ENCODE data around the gene CYP11A1. TPM values are rescaled to one million over a fixed set of nuclear protein-coding genes. Genes with fewer than 3 reads are reported as not detected.
"Not testable (repeated sequence)": the region's sequence is repeated elsewhere in the genome, so short reads cannot be mapped to it uniquely, and the experiment has no call there.

CYP11A1 gene
- polyA plus RNA-seq, 3 donors from 2014 or later = not detected

DNA sequence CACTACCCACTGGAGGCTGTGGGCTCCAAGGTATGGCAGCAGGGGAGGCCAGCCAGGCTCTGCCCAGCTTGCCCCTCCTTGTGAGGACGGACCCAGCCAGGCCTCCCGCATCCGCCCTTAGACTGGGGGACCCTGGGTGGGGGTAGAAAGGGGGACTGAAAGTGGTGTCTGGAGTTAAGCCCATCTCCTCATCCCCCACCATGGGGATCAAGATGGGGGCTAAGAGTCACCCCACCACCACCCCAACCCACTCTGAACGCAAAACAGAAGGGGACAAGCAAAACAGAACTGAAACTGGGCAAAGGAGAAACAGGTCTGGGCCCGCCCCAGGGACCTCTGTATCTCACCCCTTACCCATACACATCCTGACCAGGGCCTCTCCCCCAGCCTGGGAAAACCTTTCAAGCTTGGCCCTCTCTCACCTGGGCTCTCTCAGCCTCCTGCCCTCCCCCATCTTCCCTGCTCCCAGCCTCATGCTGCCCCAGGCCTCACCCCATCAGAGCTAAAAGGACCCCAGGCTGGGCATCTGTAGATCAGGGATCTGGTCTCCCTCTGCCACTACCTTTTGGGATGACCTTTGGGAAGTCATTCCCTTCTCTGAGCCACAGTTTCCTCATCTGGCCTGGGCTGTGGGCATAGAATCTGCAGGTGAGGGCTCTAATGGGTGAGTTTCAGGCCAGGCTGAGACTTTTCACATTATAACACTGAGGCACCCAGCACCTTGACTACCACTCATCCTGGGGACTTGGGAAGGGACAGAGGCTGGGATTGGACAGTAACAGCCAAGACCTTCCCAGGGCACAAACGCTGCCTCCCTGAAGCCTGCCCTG is 30.0 kb upstream of the CYP11A1 start:
- Mint-ChIP-seq H3K36me3 (no peaks in the 10 kb centered on the region), H3K27me3 (ENCODE audit: low read depth in 3 of 3) (peaks cover 2 to 5% (median 3%) of the 10 kb centered on the region in 3 donors), H3K4me3 (no peak overlapping the region), H3K27ac (peak overlapping the region in 2 of 6 donors; percentile 40 to 60), H3K9me3 (peaks cover 0 to 2% (median 0%) of the 10 kb centered on the region in 6 donors), H3K4me1 (peaks cover 41 to 49% of the 10 kb centered on the region in 2 donors)
- no peak for DNase-seq

GRCh38 chr15:74396445-74397238 is 29.2 kb upstream of the CYP11A1 start:
- H3K4me3 Mint-ChIP-seq = no peak overlapping the region
- no peaks in the 10 kb centered on the region for H3K9me3 Mint-ChIP-seq
- H3K27ac Mint-ChIP-seq = peak overlapping the region in 3 of 6 donors; percentile 30 to 85 (median 40)
- H3K4me1 Mint-ChIP-seq = peaks cover 33 to 40% of the 10 kb centered on the region in 2 donors
- H3K36me3 Mint-ChIP-seq = no peaks in the 10 kb centered on the region
- DNase-seq = no peak
- H3K27me3 Mint-ChIP-seq (ENCODE audit: low read depth in 3 of 3) = peaks cover 2 to 5% (median 4%) of the 10 kb centered on the region in 3 donors

DNA sequence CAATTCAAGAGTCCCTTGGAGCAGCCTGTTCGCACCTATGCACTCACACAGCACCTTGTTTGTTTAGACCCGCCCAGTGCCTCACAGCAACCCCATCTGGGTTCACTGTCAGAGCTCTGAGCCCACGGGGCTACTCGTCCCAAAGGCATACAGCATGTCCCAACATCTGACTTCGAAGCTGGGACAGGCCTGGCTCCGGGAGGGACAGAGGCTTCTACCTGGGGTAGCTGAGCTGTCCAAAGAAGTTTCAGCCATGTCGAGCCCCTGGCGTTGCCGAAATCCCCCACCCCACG is 28.6 kb upstream of the CYP11A1 start:
- H3K27me3 Mint-ChIP-seq (ENCODE audit: low read depth in 3 of 3) = peaks cover 2 to 5% (median 4%) of the 10 kb centered on the region in 3 donors
- H3K4me1 Mint-ChIP-seq = peaks cover 28 to 35% of the 10 kb centered on the region in 2 donors
- H3K27ac Mint-ChIP-seq = peak overlapping the region in 3 of 6 donors; percentile 40 to 49 (median 49)
- no peak for DNase-seq
- no peaks in the 10 kb centered on the region for H3K9me3 Mint-ChIP-seq
- no peak overlapping the region for H3K4me3 Mint-ChIP-seq
- H3K36me3 Mint-ChIP-seq = no peaks in the 10 kb centered on the region

DNA sequence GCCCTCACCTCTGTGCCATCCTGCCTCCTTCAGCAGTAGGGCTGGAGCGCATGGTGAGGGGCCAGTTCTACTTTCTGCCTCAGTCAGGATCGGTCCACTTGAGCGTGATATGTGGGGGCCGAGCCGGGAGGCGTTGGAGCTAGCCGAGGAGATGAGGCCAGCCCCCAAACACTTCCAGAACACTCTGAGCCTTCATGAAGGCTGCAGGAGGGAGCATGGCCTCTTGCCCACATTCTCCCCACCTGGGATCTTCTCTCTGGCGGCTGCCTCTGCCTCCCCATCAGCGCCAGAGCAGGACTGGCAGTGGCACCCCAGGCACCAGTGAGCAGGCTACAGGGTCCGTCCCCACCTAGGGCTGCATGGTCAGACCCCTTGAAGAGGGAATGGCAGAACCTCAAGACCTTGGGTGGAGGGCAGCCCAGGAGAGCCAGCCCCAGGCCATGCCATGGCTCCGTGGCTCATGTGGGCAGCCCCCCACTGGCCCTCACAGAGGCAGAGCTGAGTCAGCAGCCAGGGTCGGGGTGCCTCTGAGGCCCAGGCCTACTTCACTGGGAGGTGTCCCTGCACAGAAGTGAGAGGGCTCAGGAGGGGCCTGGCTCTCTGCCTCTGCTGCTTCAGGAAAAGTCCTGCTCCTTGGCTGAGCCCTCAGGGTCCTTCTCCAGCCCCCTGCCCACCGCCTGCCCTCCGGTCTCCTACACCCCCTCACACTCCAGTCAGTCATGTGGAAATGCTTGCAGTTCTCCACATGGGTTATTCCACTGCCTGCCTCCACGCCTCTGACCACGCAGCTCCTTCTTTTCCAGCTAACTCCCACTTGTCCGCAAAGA is 28.1 kb upstream of the CYP11A1 start:
- H3K9me3 Mint-ChIP-seq = no peaks in the 10 kb centered on the region
- H3K36me3 Mint-ChIP-seq = no peaks in the 10 kb centered on the region
- peak overlapping the region in 2 of 6 donors; percentile 49 for H3K27ac Mint-ChIP-seq
- H3K4me3 Mint-ChIP-seq = no peak overlapping the region
- H3K27me3 Mint-ChIP-seq (ENCODE audit: low read depth in 3 of 3) = peaks cover 2 to 5% (median 4%) of the 10 kb centered on the region in 3 donors
- H3K4me1 Mint-ChIP-seq = peaks cover 22 to 29% of the 10 kb centered on the region in 2 donors
- no peak for DNase-seq

DNA sequence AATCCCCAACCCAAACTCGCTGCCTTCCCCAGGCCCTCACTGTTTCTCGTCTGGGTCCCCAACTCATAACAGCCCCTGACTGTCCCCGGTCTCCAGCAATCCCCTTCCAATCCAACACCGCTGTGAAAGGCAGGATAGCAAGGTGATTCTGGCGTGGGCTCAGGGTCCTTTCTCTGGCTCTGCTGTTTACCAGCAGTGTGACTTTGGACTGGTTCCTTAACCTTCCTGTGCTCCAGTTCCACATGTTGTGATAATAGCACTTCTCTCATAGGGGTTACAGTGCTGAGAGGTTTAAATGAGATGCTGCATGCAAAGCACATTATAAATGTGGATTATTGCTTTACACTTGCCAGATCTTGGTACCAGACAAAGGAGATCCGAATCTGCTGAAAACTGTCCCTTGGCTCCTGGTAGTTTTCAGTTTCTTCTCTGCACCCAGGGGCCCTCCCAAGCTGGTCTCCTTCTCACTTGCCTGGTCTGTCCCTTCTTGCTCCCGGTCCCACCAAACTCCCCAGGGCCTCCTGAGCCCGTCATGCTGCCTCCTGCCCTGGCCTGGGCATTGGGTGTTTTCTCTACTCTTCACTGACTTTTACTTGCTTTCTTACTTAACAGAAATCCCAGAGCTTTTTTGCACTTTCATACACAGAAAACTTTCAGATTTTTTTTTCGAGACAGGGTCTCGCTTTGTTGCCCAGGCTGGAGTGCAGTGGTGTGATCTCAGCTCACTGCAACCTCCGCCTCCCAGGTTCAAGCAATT is 26.8 kb upstream of the CYP11A1 start:
- Mint-ChIP-seq H3K4me1 (peaks cover 13 to 17% of the 10 kb centered on the region in 2 donors), H3K9me3 (no peaks in the 10 kb centered on the region), H3K36me3 (no peaks in the 10 kb centered on the region), H3K27me3 (ENCODE audit: low read depth in 3 of 3) (peaks cover 0 to 5% (median 4%) of the 10 kb centered on the region in 3 donors), H3K27ac (peak overlapping the region in 2 of 6 donors; percentile 20 to 71), H3K4me3 (no peak overlapping the region)
- no peak for DNase-seq

GRCh38 chr15:74393423-74393822 is 26.0 kb upstream of the CYP11A1 start:
- H3K4me1 Mint-ChIP-seq = peaks cover 7 to 8% of the 10 kb centered on the region in 2 donors
- no peaks in the 10 kb centered on the region for H3K9me3 Mint-ChIP-seq
- no peaks in the 10 kb centered on the region for H3K36me3 Mint-ChIP-seq
- DNase-seq = no peak
- peaks cover 0 to 5% (median 4%) of the 10 kb centered on the region in 3 donors for H3K27me3 Mint-ChIP-seq (ENCODE audit: low read depth in 3 of 3)
- no peak overlapping the region for H3K4me3 Mint-ChIP-seq
- peak overlapping the region in 3 of 6 donors; percentile 20 to 79 (median 59) for H3K27ac Mint-ChIP-seq

- H3K9me3 Mint-ChIP-seq = no peaks in the 10 kb centered on the region
- peaks cover 0 to 4% (median 3%) of the 10 kb centered on the region in 3 donors for H3K27me3 Mint-ChIP-seq (ENCODE audit: low read depth in 3 of 3)
- no peak overlapping the region for H3K27ac Mint-ChIP-seq
- peaks cover 3% of the 10 kb centered on the region in 2 donors for H3K4me1 Mint-ChIP-seq
- no peaks in the 10 kb centered on the region for H3K36me3 Mint-ChIP-seq
- H3K4me3 Mint-ChIP-seq = no peak overlapping the region
- no peak for DNase-seq
Observed at GRCh38 chr15:74392902-74393301, 25.5 kb upstream of the CYP11A1 start.

GRCh38 chr15:74392451-74392830 is 25.0 kb upstream of the CYP11A1 start:
- H3K4me1 Mint-ChIP-seq = peaks cover 0 to 3% of the 10 kb centered on the region in 2 donors
- H3K27me3 Mint-ChIP-seq (ENCODE audit: low read depth in 3 of 3) = peaks cover 0 to 4% (median 3%) of the 10 kb centered on the region in 3 donors
- DNase-seq = no peak
- H3K27ac Mint-ChIP-seq = peak overlapping the region in 2 of 6 donors; percentile 37 to 50
- no peaks in the 10 kb centered on the region for H3K36me3 Mint-ChIP-seq
- no peaks in the 10 kb centered on the region for H3K9me3 Mint-ChIP-seq
- H3K4me3 Mint-ChIP-seq = no peak overlapping the region

GRCh38 chr15:74391582-74392450 is 24.4 kb upstream of the CYP11A1 start:
- Mint-ChIP-seq H3K27ac (peak overlapping the region in 2 of 6 donors; percentile 6 to 36), H3K9me3 (no peaks in the 10 kb centered on the region), H3K27me3 (ENCODE audit: low read depth in 3 of 3) (peaks cover 0 to 4% (median 3%) of the 10 kb centered on the region in 3 donors), H3K4me1 (peaks cover 0 to 3% of the 10 kb centered on the region in 2 donors), H3K36me3 (no peaks in the 10 kb centered on the region), H3K4me3 (no peak overlapping the region)
- DNase-seq = no peak

- no peaks in the 10 kb centered on the region for H3K36me3 Mint-ChIP-seq
- peaks cover 2 to 3% (median 2%) of the 10 kb centered on the region in 3 donors for H3K27me3 Mint-ChIP-seq (ENCODE audit: low read depth in 3 of 3)
- no peak for DNase-seq
- H3K4me3 Mint-ChIP-seq = no peak overlapping the region
- H3K9me3 Mint-ChIP-seq = no peaks in the 10 kb centered on the region
- H3K4me1 Mint-ChIP-seq = peaks cover 0 to 2% of the 10 kb centered on the region in 2 donors
- H3K27ac Mint-ChIP-seq = no peak overlapping the region
Observed at GRCh38 chr15:74390647-74391288, 23.3 kb upstream of the CYP11A1 start.

GRCh38 chr15:74390049-74390646 is 22.7 kb upstream of the CYP11A1 start:
- DNase-seq; H3K4me1 Mint-ChIP-seq; H3K36me3 Mint-ChIP-seq; H3K4me3 Mint-ChIP-seq; H3K27ac Mint-ChIP-seq; H3K27me3 Mint-ChIP-seq (ENCODE audit: low read depth in 3 of 3); H3K9me3 Mint-ChIP-seq: not testable (repeated sequence)
